Stimulated activated CD4-positive, alpha-beta T cell treated with anti-CD3 and anti-CD28 coated beads, Interleukin-2, amount 100 ng/mL, for 4 hours (primary cell): ENCODE measurements around the gene FAM120A.

Experiments used
- DNase-seq: peaks from one replicate; pipeline ENCODE4 v3.0.0-alpha.2; 2020; ENCODE audit warnings: low read depth

FAM120A gene

DNA sequence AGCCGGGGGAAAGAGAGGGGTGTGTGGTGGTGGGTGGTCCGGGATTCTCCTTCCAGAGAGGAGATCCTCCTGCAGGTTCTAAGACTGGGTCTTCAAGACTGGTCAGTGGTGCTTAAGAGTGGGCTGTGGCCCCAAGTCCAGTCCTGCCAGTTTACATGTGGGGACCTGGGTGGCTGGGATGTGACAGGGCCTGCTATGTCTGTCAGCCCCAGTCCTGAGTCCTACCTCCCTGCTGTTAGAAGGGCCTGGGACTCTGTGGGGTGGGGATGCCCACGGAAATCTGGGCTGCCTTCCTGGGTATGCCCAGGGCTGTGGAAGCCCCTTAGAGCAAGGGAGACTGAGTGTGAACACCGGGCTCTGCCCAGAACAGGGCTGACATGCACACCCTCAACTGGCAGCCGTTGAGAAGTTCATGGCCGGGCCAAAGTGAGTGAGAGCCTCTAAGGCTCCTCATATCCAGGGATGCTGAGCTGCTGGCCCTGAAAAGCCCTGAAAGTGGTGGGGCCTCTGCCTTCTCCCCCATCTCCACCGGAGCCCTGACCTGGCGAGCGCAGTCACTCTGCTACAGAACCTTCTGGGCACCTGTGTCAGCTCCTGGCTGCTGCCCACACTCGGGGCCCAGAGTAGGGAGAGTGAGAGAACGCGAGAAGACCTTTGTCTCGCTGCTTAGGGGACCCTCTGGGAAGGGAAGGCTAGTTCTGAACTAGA lies 126.6 kb downstream of the FAM120A start:
- no peak for DNase-seq

DNA sequence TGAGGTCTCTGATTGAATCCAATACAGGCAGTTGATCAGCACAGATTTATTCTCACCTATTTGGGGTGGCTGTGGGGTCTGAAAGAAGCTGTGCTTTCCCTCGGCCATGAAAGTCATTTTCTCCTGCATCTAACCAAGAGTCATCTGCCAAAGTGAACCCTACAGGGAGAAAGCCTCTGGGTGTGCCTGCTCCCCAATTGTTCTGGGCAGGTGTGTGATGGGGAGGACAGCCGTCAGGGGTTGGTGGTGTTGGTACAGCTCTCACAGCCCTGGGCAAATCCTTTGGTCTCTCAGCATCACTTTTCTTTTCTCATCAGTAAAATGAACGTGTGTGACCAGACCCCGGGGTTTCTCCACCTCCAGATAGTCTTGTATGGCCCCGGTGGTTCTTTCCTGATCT lies 127.4 kb downstream of the FAM120A start:
- no peak for DNase-seq

DNA sequence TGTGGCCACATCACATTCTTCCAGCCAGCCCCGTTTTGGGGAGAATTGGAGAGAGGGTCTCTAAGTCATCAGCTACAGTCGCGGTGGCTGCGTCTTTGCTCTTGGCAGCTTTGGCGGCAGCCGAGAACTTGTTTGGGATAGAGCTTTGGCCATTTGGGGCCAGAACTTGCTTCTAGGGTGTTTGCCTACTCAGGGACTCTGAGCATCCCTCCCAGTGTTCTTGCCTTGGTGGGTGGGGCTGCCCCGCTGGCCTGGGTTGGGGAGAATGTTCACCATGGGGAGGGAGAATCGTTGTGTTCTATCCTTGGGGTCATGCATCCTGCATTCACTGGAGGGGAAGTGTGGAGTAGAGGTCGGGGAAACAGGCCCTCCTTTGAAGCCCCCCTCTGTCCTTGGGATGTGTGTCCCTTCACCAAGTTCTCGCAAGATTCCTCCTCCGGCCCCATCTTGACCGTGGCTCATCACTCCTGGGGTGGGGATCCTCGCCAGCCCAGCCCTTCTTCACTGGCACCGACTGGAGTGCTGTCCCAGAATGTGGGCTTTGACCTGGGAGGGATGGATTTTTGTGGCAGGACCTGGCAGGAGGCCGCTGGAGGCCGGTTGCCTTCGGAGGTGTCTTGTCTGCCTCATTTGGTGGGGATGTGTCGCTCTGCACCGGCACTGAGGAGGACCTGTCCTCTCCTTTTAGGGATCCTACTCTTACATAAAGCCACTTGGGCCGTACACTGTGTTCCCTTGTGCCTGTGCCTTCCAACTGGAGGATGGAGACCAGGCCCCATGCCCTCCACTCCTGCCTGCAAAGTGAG lies 128.4 kb downstream of the FAM120A start:
- no peak for DNase-seq

DNA sequence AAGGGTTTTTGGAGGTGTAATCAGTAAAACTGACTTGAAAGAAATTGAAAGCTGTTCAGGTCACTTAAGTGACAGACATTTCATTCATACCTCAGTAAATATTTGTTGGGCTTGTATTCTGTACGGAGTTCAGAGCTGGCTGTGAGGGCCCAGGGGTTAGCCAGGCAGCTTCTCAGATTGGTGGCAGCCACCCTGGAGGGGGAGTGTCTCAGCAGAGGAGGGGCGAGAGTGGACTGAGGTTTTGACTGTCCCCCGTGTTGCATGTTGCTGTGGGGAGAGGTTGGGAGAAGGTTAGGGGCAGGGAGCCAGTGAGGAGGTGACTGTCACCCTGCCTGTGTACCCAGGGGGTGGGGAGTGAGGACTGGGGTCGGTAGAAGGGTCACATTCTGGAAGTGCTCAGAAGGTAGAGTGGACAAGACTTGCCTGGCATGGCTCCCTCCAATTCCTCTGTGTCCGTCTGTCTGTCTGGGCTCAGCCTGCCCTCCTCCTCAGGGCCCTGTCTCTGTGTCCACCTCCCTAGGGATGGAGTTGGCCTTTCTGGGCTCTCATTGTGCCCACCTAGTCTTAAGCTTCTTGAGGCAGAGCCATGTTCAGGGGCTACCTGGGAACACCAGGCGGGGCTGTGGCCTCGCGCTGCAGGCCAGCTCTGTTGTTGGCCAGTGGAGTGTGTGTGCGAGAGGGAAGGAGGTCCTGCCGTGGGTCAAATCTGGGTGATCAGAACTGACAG lies 129.3 kb downstream of the FAM120A start:
- no peak for DNase-seq

DNA sequence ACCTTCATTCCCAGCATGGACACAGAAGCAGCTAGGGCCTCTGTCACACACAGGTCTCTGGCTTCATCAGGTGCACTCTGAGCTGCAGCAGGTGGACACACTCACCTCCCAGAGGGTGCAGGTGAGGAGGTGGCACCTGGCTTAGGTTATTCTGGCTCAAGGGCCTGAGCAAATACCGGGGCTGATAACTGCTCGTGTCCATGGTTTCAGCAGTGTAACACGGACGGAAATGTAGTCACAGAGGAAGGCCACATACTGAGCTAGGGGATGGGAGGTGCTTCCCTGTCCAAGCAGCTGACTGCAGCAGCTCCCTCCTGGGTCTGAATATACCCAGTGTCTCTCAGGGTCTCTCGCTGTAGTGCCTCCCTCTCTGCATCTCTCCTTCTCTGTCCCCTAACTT lies 130.6 kb downstream of the FAM120A start:
- DNase-seq, result no peak

DNA sequence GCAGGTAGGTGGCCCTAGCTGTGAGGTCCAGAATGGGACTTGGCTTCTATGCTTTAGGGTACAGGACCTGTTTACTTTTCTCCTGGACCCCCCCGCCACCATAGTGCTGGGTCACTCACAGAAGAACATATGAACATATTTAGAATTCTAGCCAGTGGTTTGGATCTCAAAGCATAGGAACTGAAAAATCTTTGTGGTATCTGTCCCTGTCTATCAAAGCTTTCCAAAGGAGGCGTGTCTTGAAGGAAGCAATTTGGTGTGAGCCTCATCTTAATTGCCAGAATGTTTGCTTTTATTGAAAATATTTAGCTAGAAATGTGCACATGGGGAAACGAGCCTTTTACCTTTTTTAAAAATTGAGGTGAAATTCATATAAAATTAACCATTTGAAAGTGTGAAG lies 131.1 kb downstream of the FAM120A start:
- DNase-seq, result no peak

DNA sequence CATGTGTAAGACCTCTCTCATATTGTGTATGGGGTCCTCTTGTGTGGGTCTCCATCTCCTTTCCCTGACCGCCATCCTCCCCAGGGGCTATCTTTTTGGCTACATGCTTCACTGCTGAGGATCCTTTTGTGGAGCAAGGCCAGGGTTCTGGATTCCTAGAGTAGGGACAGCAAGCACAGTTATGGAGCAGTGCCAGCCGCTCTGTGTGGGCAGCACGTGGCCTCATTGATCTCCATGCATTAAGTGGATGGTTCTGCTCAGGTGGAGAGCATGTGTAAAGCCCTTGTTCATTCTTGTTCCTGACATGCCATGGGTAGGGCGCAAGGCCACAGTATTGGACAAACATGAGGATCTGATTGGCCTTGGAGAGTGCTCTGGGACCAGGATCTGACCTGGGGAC lies 133.8 kb downstream of the FAM120A start:
- DNase-seq, result no peak

DNA sequence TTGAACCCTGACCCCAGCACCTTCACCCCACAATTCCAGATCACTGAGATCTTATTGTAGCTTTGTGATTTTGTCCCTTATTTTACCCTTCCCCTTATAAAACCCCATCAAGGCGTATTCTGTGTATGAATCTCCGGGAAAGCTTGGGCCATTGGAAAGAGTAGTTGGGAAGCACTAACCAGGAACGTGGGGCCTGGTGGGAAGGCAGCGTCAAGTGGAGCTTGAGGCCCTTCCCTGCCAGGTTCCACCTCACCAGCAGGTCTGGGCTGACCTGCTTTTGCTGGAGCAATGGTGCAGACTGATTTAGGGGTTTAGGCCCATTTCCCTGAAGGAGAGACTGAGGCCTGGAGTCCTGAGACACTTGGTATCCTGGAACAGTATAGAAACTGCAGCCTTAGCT lies 134.2 kb downstream of the FAM120A start:
- no peak for DNase-seq

DNA sequence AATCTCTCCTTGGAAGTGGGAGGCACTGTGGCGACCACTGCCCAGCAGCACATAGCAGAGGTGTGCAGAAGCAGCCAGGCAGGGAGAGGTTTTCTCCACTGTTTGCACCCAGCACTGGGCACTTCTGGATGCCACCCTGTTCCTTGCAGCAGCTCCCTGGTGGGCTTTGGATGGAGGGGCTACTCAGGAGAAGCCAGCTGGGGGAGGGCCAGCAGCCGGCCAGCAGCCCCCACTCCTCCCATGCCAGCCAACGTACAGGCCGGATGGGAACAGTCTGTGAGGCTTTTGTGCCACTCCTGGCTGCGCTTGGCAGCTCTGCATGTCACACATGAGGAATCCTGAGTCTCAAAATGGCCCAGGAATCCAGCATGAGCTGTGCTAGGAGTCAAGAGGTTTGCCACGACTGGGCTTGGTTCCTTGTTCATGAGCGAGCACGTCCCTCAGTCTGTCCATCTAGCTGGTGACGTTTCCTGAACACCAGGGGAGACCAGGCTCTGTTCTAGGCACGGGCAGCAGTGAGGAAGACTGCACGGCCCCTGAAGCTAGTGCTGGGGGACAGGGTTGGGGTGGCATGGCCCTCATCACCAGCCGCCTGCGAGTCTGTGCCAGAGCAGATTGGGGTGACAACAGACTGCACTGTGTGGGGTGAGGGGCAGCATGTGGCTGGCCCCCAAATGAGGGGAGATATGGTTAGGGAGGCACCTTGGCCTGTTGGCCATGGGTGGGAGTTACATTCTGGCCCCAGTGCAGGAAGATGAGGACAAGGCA lies 135.0 kb downstream of the FAM120A start:
- no peak for DNase-seq

DNA sequence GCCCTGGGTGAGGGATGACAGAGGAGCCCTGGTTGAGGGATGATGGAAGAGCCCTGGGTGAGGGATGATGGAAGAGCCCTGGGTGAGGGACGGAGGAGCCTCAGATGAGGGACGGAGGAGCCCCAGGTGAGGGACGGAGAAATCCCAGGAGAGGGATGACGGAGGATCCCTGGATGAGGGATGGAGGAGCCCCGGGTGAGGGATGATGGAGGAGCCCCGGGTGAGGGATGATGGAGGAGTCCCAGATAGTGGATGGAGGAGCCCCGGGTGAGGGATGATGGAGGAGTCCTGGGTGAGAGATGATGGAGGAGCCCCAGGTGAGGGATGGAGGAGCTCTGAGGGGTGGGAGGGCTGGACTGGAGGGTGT lies 135.8 kb downstream of the FAM120A start:
- DNase-seq, result no peak

DNA sequence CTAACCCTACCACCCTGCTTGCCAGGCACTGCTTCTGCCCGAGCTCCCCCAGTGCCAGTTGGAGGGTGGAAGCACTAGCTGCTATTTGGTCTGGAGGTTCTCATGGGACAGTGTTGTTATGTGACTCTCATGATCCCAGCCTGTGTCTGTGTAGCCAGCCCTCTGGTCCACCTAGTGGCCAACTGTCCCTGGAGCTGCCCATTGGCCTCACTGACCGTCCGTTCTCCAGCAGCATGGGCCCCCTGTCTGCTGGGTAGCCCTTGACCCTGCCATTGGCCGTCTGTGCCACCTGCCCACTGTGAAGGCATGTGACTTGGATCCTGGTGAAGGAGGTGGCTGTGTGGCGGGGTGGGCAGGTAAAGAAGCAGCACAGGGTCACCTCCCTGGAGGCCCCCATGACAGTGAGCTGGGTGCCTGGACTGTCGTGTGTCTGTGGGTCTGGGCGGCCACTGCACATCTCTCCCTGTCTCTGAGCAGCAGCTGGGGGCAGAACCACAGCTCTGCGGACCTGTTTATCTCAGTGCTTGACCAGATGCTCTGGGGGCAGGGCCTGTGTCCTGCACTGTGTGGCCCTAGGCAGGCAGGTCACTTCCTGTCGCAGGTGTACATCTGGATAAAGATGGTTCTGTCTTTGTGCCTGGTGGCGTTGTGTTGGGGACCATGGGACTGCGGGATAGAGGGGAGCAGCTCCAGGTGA lies 136.3 kb downstream of the FAM120A start:
- DNase-seq, result no peak

DNA sequence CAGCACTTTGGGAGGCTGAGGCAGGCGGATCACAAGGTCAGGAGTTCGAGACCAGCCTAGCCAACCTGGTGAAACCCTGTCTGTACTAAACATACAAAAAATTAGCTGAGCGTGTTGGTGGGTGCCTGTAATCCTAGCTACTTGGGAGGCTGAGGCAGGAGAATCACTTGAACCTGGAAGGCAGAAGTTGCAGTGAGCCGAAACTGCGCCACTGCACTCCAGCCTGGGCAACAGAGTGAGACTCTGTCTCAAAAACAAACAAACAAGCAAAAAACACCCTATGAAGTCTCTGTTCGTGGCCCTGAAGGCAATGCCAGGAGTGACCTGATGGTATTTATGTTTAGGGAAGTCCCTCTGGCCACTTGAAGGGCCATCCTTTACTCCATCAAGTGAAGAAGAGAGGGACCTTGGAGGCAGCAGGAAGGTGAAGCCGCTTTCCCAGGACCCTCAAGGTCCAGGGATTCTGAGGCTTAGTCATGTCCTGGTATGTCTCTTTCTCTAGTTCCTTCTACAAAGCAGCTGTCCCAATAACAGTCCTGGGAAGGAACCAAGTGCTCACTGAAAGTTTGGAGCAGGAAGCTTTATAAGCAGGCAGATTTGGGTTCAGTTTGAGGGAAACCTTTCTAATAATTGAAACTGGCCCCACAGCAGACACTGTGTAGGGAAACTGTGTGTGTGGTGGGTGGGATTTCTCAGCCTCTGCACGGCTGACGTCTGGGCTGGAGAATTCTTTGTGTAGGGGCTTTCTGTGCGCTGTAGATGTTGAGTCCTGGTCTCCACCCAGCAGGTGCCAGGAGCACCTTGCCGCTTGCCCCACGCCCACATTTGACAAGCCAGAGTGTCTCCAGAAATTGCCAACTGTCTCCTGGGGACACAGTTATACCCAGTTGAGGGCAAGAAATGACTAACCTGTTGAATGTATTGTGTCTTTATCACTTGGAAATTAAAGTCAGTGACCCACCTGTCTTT lies 137.4 kb downstream of the FAM120A start:
- no peak for DNase-seq

DNA sequence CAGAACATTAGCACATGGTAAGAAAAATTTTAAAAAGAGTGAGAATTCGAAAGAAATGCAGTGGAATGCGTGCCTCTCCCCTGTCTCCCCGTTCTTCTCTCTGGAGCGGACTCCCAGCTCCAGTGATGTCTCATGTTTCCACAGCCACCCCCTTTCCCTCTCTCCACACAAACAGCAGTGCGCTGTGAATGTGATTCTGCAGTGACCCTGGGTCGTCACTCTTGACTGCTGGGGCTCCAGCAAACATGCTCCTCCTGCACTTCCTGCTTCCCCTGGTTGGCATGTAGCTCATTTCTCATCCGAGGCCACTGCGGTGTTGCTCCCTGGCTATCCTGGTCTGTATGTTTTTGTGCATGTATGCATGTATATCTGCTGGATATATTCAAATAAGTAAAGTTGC lies 138.2 kb downstream of the FAM120A start:
- DNase-seq, result no peak

DNA sequence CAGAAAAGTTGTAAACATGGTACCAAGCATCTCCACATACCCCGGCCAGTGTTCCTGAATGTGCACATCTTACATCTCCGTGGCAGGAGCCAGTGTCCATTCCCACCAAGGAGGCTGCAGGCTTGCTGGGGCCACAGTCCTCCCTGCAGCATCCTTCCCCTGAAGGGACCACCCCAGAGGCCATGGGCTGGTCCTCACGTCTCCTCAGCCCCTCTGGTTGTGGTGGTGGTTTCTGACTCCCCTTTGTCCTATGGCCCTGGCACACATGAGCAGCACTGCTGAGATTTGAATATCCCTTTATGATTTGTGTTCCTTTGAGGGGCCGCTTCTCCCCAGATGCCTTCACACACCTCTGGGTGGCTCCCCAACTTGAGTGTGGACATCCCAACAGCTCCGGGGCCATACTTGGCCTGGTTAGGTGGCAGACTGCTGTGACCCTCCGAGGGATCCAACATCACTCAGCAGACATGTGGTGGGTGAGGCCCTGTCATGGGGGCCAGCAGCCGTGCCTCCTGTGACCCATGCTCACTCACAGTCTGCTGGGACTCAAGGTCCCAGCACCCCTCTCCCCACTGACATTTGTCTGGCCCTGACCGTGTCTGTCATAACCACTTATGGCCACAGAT lies 139.2 kb downstream of the FAM120A start:
- DNase-seq, result no peak

DNA sequence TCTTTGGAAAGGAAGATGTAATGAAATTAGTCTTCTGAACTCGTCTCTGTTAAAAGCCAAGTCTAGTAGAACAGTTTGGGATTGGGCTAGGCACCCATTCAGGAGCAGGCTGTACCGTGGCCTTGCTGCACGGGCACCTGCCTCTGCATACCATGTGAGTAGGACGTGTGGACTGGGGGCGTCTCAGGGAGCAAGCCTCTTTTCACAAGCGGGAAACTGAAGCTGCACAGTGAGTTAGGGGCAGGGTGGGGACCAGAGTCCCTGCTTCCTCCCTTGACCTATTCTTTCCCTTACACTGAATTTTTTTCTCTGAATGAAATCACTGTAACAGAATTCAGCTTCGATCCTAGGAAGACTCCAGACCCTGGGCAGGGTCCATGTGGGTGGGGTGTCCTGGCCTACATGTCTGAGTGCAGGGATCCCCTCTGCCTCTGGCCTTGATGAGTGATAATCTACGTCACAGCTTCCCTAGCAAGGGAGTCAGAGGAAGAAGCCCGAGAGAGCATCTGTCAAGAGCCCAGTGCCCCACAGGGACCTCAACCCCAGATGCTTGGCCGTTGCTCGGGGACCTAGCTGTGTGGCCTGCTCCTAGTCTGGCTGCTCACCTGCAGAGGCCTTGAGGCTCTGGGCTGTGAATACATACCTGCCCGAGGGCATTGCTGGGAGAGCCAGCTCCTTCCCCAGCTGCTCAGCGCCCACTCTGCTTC lies 140.0 kb downstream of the FAM120A start:
- DNase-seq, result no peak

DNA sequence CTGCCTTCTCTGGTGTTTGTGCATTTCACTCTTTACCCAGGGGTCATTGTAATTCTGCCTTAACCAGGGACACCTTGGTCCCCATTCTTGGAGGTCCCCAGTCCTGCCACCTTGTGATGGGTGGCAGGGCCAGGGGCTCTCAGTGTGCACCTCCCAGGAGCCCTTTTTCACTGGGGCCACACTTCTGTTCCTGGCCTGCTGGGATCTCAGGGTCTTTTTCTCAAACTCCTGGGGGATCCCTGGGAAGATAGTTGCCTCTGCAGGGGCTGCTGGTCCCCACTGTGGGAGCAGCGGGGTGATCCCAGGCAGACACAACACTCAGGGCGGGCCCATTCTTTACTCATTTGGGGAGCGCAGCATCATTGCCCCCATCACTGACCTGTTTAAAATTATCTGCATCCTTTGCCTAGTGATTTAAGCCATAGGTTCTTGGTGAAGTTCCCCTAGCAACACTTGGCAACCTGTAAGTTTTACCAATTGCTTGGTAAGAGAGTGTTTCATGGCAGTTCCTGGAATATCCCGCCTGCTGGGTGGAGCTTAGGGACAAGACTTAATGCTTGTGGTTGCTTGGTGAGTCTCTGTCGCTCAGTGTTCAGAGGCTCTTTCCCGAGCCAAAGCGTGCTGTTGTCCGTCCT lies 140.6 kb downstream of the FAM120A start:
- DNase-seq, result no peak

DNA sequence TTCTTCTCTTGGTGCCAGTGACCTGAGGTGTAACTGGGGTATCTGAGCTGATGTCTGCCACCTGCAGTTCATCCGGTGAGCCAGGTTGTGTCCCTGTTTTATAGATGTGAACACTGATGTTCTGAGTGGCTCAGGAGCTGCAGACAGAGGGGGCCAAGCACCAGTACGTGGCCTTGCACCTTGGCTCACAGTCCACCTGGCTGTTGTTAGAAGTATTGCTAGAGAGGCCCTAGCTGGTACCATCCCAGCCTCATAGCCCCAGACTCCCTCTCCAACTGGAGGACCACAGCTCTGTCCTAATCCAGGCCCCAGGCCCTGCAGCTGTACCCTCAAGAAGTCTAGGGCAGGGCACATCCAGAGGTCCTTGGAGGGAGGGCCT lies 141.1 kb downstream of the FAM120A start:
- no peak for DNase-seq

DNA sequence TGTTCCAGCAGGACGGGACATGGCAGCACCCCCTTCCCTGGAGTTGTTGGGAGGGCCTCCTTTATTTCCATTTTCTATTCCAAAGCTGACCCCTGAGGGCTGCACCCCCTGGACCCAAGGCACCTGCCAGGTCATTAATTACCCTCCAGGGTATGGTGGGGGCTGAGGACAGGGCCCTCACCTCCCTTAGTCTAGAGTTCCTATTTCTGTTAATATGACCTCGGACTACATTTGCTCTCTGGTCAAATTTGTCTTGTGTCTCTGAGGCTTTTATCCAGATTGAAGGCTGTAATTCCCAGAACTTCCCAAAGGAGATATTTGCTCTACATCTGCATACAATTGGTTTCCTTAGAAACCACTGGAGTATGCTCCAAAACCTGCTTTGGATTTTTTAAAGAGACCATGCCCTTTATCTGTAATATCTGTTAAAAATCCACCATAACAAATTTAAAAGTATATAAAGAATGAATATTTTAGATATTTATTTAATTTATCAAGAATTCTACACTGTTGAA lies 141.7 kb downstream of the FAM120A start:
- DNase-seq, result no peak
